NK-92 (cell line): ENCODE measurements around the gene ATP5F1C.

Experiments
- DNase-seq: peaks from one replicate; lab custom pipeline; 2025; ENCODE audit not compliant: unreplicated experiment; lab: John Stamatoyannopoulos, UW

Gene ATP5F1C

GRCh38 chr10:7836571-7836970, 48.6 kb downstream of the ATP5F1C start:
- no peak for DNase-seq

GRCh38 chr10:7846591-7846990, 58.6 kb downstream of the ATP5F1C start:
- no peak for DNase-seq

GRCh38 chr10:7853226-7853842, 65.4 kb downstream of the ATP5F1C start:
- no peak for DNase-seq

DNA sequence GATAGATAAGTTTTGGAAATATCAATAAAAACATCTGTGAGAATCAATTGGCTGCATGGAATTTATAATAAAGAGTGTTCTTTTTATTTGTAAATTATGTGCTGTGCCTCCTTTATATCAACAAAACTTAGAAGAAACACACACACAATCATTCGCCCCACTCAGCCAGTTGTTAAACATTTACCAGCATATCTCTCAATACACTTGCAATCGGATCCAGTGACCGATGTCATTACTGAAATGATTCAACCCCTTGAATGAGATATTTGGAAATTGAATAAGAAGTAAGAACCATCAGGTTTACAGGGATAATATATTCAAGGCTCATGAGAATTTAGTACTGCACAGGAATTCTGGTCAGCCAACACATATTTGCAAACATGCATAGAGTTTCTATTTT, 65.9 kb downstream of the ATP5F1C start:
- no peak for DNase-seq

DNA sequence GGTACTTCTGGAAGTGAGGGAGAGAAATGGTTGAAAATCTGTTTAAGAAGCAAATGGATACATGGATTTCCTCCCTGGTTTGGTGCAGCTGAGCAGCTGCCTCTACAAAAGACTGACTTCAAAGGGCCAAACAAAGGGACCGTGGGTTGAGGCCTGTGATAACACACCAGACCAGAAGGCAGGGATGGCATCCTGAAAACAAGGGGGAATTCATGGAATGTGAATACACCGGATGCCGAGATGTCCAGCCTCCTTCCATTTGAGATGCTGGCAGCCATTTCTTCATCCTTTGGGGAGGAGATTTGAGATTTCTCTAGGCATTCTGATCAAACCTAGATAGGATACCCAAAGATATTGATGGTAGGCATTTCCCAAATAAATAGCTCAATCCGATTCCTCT, 67.2 kb downstream of the ATP5F1C start:
- no peak for DNase-seq

DNA sequence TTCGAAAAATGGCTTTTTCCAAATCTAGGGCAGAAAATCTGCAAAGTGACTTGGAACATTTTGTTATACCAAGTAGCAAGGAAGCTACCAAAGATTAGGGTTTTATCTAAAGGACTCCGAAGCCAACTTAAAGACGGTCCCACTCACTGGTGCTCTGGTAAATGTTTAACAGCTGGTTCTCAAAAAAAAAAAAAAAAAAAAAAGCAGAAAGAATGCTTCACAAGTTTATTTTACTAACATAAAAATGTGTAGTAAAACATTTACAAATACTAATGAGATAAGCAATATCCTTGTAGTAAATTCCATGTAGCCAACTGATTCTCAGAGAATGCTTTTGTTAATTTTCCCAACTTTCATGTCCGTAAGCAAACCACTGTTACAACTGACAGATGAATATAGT, 68.7 kb downstream of the ATP5F1C start:
- DNase-seq: no peak

DNA sequence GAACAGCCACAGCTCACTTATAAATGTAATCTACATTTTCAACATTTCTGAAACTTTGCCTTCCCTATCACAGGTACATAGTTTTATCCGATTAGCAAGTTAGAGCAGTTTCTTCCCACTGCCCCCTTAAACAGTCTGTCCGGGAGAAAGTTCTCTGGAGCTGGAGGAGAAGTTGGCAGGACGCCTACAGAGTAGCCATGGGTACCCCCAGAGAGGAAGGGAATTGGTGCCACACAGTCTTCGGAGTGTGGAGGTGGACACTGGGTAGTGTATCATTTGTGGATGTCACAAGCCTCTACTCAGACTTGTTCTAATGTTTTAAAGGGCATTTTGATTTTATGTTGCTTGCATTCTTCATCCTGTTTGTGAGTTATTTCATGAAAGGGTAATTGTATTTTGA, 69.3 kb downstream of the ATP5F1C start:
- DNase-seq: no peak
